DMS 273 (cell line): ENCODE measurements around the gene CAMTA1.

Experiments used
- DNase-seq: peaks from one replicate; lab custom pipeline; 2025; ENCODE audit not compliant: unreplicated experiment; lab: John Stamatoyannopoulos, UW

The CAMTA1 gene

DNA sequence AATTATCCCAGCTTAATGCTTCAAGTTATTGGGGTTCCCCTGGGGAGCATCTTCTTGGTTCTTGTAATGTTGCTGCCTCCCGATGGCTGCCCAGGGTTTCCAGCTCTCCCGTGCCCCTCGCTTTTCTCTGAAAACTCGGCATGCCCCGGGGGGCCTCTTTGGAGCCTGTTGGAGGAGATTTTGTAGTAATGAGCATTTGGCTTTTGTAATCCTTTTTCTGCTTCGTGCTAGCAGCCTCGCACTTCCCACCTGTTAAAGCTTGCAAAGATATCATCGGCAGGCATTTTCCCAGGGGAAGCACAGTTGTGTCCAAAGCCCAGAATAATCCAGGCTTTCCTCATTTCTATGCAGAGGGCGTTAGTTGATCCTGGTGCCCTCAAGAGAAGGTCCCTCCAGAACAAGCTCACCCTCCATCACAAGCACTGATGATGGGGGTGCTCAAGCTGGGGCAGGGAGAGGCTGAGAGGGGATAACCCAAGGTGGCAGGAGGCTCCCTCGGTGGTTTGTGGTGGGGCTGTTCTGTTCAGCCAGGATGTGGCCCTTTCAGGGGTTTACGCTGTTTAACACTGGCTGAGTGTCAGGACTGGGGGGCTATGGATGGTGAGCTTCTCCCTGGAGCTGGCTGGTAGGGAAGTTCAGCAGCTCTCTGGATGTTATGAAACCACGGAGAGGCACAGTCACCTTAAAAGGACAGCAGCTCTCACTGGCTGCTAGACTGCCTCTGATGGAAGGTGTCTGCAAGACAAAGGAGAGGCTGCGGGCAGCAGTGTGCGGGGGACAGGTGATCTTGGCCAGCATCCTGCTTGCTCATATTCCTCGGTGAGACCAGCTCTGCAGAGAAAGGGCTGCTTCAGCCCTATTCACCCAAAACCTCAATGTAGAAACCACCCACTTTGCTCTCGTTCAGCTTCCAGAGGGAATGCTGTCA is 508.7 kb downstream of the CAMTA1 start:
- no peak for DNase-seq

DNA sequence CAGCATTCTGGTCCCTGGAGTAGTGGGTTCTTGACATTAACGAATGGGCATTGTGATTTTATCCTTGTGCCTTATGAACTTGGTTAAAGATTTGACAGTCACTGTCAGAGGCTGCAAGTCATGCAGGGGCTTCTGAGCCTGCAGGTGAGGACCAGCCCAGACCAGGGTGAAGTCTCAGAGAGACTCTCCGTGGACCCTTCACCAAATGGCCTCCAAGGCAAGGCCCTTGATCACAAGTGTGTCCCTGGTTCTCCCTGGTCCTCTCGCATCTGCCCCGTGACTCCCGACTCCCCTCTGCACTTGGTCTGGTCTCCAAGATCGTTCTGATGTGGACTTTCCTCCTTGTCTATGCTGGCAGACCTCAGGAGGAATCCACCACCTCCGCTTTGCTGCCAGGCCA is 509.4 kb downstream of the CAMTA1 start:
- no peak for DNase-seq

DNA sequence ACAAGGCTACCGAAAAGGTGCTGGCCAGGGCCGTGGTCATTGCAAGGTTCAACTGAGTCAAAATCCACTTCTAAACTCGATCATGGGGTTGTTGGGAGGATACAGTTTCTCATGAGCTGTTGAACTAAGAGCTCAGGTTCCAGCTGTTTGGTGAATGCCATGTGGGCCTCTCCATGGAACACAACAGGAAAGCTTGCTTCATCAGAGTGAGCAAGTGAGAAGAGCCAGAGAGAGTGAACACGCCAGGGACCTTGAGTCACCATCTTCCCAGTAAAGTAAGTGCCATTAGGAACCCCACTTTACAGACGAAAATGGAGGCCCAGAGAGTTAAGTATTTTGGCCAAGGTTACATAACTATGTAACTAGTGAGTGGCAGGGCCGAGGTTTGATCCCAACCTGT is 510.7 kb downstream of the CAMTA1 start:
- DNase-seq = no peak

DNA sequence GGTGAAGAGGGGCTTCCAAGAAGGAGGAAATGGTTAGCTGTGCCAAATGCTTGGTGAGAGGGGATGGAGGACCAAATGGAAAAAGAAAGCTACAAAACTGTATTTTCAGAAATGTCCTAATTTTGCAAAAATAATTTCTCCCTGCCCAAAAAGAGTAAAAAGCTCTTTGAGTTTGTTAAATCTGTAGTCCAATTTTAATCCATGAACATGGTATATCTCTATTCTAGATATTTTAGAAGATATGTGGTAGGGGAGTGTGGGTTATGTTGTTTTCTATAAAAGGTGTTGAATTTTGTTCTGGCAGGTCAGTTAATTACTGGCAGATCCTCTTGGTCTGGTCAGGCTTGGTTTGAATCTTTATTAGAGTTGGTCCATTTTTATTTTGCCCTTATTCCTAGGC is 511.7 kb downstream of the CAMTA1 start:
- DNase-seq = no peak

DNA sequence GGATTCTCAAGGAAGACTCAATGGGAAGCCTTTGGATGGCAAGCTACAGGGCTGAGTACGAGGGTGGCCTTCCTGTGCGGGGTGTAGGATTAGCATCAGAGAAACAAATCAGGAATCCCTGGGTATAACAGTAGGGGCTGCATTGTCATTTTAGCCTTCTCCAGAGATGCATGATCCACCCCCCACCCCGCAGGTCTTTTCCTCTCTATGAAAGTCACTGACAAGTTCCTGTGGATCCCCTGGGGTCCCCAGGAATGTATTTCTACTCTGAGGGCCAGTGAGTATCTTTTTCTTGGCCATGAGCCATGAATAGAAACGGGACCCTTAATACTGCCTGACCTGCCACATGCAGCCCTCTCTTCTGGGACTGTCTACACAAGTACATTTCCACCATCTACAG is 512.9 kb downstream of the CAMTA1 start:
- DNase-seq = no peak

DNA sequence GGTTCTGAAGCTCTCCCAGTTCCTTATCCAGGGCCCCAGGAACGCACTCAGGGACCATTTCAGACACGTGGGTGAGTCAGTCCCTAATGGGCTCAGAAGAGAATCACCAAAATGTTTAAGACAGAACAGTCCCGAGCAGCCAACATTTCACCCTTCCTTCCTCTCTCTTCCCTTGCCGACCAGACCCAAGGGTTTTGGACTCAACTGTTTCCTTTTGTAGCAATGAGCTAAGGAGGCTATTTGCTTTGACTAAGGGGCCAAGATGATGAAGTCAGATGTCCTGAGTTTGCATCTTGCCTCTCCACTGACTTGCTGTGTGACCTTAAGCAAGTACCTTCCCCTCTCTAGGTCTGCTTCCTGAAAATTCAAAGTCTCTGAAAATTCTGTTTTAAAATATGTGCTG is 513.5 kb downstream of the CAMTA1 start:
- DNase-seq = no peak

DNA sequence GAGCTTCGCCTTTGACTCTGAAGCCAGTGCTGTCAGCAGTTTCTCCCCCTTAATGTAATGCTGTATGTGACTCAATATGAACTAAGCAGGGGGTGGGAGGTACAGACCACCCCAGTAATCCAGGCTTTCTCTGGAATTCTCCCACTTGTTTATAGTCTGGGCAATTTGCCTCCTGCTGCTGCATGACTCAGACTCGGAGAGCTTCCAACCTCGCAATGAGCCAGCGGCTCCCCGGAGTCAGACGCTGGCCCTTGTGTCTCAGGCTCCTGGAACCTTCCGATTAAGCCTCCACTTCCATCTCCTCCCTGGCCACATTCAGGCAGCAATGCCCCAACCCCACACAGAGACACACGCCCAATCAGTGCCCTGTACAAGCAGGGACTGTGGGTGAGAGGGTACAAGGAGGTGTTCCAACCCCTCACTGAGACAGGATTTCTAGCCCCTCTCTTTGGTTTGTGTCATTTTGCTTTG is 514.1 kb downstream of the CAMTA1 start:
- DNase-seq = peak; percentile 68

DNA sequence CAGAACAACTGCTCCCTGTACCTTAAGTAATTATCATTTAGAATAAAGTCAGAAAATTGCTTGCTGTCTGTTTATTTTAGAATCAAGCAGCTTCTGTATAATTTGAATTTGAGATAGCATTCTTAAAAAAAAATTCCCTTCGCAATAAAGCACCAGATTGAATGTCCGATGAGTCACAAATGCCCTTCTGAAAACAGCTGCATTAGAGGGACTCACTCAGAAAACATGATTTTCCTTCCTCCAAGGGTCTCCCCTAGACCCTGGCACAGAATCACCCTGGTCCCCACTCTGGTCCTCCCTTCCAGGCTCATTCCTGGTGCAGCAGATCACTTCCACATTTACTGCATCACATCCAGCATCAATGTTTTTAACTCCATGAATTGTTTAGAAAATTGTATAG is 514.7 kb downstream of the CAMTA1 start:
- DNase-seq = peak; percentile 17

DNA sequence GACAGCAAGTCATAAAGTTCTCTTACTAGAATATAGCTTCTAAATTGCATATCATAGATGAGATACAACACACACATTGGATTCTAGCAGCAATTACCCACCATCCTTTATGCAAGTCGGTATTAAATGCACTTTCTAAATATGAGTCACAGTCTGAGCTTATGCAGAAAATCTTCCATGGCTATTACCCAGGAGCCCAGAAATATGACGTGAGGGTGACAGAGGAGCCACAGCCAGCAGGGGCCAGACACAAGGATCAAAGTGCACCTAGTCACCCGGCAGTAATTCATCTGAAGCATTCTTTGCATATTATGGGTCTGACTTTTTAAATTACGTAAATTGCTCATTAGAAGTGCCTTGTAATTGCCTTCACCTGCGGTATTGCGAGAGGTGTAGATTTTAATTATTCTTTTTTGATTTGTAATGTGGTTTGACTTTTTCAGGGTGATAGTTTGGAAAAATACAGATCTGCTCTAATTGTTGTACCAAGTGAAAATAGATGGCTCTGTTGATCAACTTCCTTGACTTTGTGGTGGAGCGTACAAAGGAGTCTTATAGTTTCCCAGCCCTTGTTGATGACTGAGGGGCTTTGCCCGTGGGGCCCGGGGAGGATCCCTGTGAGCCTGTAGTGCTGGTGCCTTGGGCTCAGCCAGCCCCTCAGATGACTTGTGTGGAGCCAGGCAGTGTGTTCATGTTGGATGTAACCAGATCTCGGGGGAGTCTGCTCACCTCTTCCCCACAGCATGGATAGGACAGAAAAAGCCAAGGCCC is 515.8 kb downstream of the CAMTA1 start:
- DNase-seq = no peak

DNA sequence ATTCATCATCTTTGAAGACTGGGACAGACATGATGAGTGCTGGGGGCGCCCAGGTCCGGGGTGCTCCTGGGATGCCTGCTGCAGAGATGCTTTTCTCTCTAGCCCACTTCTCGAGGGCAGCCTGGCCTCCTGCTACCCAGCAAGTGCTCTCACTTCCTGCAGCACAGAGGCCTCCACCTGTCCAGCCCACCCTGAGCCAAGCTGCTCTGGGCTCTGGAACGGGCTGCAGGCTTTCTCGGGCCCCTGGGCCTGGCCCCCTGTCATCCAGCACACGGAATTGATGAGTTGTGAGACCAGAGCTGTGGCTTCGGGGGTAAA is 516.4 kb downstream of the CAMTA1 start:
- no peak for DNase-seq

DNA sequence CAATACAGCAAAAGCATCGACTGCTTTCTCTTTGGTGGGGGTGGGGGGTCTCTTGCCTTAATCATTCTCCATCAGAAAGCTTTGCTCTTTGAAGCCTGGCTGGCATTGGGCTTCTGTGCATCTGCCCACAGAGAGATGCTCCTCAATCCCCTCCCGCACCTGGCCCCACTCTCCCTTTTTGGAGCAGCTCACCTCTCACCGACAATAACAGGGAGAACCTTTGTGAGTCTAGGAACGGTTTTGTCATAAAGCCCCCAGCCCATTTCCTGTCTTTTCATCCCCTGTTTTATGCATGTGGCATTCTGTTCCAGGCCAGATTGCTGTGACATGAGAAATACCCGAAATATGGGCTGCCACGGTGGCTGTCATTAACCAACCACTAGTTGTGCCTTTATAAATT is 516.9 kb downstream of the CAMTA1 start:
- DNase-seq = no peak

DNA sequence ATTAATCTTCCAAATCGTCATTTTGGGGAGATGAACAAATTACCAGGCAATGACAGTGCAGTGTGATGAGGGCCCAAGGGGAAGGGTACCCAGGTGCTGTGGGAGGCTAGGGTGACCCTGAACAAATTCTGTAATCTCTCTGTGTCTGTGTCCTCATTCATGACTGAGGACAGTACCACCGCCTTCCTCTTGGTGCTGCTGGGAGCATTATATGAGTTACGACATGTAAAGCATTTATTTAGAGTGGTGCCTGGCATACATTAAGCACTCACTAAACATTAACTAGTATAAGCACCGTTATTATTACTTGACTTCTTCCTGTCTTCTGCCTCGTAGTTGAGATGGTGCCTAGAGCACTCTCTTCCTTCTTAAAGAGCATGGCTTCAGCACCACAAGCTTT is 517.6 kb downstream of the CAMTA1 start:
- DNase-seq = peak; percentile 18

DNA sequence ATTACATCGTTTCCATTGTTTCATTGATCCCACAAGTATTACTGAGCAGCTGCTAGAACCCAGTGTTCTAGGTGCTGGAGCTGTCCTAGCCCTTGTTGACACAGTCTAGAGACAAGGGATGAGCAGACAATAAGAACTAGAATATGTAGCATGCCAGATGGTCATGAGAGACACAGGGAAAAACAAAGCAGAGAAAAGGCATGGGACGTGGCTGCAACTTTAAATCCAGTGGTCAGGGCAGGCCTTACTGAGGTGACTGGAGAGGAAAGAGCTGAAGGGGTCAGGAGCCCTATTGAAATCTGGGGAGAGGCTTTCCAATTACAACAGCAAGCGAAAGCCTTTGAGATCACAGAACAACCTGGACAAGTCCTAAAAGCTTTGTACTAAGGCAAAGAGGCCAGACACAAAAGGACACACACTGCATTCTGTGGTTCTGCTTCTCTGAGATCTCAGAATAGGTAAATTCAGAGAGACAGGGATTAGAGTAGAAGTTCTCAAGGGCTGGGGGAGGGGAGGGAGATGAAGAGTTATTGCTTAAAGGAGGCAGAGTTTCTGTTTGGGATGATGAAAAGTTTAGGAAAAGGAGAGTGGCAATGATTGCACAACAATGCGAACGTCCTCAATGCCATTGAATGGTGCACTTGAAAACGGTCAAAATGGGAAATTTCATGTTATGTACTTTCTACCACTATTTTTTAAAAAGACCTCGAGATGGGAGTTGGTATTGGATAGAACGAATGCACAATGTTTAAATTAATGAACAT is 518.5 kb downstream of the CAMTA1 start:
- DNase-seq = no peak

DNA sequence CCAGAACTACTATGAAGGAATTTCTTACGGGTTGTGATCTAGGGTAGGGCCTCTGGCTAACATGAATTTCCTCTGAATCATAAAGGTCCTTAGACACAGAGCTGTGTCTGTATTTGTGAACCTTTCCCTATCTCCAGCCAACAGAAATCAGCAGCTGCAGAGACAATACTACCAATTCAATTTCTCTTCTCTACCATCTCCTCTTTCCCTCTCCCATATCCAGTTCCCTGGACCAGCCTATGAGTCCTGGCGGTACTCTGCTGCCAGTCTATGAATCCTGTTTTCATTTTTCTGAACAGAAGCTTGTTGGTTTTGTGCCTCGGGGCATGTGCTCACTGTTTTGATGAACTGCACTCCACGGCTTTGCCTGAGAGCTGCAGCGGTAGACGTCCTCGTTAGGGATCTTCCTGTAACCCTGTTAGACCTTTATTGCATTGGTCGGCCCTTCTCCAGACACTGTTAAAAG is 527.9 kb downstream of the CAMTA1 start:
- DNase-seq = no peak

DNA sequence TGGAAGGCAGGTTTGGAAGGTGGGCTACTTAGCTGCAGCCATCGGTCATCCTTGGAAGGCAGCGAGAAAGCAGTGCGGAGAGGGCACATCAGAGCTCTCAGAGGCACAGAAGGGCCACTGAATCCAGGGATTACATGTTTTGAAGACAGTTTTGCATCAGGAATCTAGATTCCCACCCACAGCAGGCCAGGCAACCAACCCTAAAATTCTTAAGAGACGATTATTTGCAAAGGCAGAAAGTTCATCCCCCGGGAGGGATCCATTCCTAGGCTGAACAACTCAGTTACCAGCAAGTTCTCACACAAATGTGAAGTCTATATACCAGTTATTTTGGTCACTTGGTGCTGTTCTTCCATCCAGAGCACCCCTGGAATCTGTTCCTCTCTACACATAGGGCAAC is 528.6 kb downstream of the CAMTA1 start:
- no peak for DNase-seq

DNA sequence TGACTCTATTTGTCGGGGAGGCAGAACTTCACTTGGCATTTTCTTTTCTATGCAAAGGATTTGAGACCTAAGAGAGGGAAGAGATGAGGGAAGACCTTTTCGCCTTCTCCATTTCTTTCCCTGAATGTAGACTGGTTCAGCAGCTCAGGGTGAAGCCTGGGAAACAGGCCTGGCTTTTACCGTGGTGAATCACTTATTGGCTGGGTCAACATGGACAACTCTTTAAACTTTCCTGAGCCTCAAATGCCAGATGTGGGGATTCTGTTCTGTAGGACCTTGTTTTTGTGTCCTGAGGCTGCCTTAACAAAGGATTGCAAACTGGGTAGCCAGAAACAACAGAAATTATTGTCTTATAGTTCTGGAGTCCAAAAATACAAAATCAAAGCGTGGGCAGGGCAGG is 530.1 kb downstream of the CAMTA1 start:
- DNase-seq = no peak

DNA sequence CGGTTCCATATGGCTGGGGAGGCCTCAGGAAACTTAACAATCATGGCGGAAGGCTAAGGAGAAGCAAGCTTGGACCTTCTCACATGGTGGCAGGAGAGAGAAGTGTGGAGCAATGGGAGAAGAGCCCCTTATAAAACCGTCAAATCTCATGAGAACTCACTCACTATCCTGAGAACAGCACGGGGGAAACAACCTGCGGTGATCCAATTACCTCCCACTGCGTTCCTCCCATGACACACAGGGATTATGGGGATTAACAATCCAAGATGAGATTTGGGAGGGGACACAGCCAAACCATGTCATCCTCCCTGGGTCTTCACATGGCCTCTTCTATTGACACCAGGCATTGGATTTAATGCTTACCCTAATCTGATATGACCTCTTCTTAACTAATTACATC is 530.7 kb downstream of the CAMTA1 start:
- DNase-seq = no peak

DNA sequence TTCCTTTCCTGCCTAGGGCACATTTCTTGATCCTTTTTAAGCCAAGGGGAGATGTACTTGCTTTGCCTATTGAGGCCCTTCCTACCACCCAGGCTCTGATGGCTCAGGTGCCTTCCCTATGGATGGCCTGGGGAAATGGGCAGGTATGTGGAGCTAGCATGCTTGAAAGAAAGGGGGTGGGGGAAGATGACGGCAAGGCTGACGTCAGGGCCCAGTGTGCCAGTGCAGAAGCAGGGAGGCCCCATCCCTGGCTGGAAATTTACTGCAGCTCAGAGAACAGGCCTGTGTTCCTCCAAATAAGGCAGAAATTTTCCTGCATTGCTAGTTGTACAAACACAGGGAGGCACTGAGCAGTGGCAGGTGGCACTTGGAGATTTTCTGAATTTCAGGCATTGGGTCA is 532.6 kb downstream of the CAMTA1 start:
- no peak for DNase-seq

DNA sequence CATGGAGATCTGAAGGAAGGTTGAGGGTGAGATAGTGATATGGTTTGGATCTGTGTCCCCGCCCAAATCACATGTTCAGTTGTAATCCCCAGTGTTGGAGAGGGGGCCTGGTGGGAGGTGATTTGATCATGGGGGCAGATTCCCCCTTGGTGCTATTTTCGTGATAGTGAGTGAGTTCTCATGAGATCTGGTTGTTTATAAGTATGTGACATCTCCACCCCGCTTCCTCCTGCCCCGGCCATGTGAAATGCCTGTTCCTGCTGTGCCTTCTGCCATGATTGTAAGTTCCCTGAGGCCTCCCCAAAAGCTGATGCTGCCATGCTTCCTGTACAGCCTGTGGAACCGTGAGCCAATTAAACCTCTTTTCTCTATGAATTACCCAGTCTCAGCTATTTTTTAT is 533.9 kb downstream of the CAMTA1 start:
- no peak for DNase-seq

DNA sequence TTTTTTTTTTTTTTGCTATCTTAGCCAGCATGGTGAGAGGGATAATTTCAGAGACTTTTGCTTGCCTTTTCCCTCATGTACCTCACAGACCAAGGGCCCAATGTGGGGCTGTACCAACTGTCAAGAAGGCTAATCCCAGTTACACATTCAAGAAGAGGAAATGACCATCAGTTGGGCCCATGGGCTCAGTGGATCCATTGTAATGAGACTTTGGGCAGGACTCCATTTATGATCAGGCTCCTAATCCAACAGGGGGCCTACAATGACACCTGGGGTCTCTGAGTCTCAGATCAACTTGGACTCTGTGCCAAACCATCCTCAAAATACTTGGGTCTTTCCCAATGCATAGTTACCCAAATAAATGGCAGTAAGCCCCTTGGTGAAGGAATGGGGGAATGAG is 535.4 kb downstream of the CAMTA1 start:
- DNase-seq = no peak

DNA sequence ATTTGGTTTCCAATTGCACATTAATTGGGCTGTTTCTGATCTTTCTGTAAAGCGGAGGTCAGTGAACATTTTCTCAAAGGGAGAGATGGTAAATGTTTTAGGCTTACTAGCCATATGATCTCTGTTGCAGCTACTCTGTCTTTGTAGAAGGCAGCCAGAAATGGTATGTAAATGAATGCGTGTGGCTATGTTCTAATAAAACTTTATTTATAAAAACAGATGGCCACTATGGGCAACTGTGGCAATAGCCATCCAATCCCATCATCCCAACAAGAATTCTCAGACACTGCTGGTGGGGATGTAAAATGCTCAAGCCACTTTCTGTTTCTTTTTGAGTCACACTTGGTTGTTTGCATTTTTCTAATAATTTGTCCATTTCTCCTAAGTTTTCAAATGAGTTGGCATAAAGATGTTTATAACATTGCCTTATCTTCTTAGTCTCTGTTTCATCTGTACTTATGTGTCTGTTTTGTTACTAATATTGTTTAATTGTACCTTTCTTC is 537.1 kb downstream of the CAMTA1 start:
- DNase-seq = no peak
